ENCODE data around the gene FITM2. TPM values are rescaled to one million over a fixed set of nuclear protein-coding genes. Genes with fewer than 3 reads are reported as not detected.
"Not testable (repeated sequence)": the region's sequence is repeated elsewhere in the genome, so short reads cannot be mapped to it uniquely, and the experiment has no call there.

Gene FITM2
- total and polyA plus RNA-seq, 3 experiments from 2014 or later = 1.3 to 2.5 (median 2.4) TPM

GRCh38 chr20:44354979-44355497 is 44.0 kb upstream of the FITM2 start:
- POLR2A ChIA-PET = no interaction called here
- H3K4me1 Mint-ChIP-seq = no peaks in the 10 kb centered on the region
- no peak overlapping the region for H3K4me3 Mint-ChIP-seq
- H3K27me3 ChIP-seq (ENCODE audit: insufficient read depth, low read length, poor library complexity, severe bottlenecking) = no peaks in the 10 kb centered on the region
- H3K36me3 Mint-ChIP-seq = no peaks in the 10 kb centered on the region
- no peaks in the 10 kb centered on the region for H3K9me3 ChIP-seq (ENCODE audit: low read length)
- no peaks in the 10 kb centered on the region for H3K4me1 ChIP-seq (ENCODE audit: insufficient read depth, low read length)
- no peak overlapping the region for H3K4me3 ChIP-seq (ENCODE audit: low read length)
- H3K36me3 ChIP-seq (ENCODE audit: insufficient read depth, low read length) = no peaks in the 10 kb centered on the region
- peaks cover 0 to under 1% (median 0%) of the 10 kb centered on the region in 5 donors for H3K9me3 Mint-ChIP-seq
- H3K27ac Mint-ChIP-seq = no peak overlapping the region
- DNase-seq = no peak
- H3K27me3 Mint-ChIP-seq = peaks cover 20 to 26% of the 10 kb centered on the region in 2 donors
- no peak overlapping the region for H3K27ac ChIP-seq (ENCODE audit: low read depth, low read length)
- CTCF ChIA-PET = interaction anchor here (0.8 kb wide), 1 partner anchor 44 kb away, joined by 3 read pairs; the partner anchor contains the start of gene FITM2

- H3K27ac Mint-ChIP-seq = no peak overlapping the region
Observed at GRCh38 chr20:44350567-44350966, 39.6 kb upstream of the FITM2 start.

GRCh38 chr20:44349349-44349748 is 38.3 kb upstream of the FITM2 start:
- Histone ChIP-seq H3K4me3 (ENCODE audit: low read length) (no peak overlapping the region), H3K9me3 (ENCODE audit: low read length) (no peaks in the 10 kb centered on the region), H3K4me1 (ENCODE audit: insufficient read depth, low read length) (no peaks in the 10 kb centered on the region), H3K27ac (ENCODE audit: low read depth, low read length) (no peak overlapping the region), H3K27me3 (ENCODE audit: insufficient read depth, low read length, poor library complexity, severe bottlenecking) (no peaks in the 10 kb centered on the region), H3K36me3 (ENCODE audit: insufficient read depth, low read length) (no peaks in the 10 kb centered on the region)
- Mint-ChIP-seq H3K4me1 (no peaks in the 10 kb centered on the region), H3K9me3 (no peaks in the 10 kb centered on the region), H3K4me3 (no peak overlapping the region), H3K36me3 (no peaks in the 10 kb centered on the region), H3K27ac (no peak overlapping the region), H3K27me3 (peaks cover 11 to 19% of the 10 kb centered on the region in 2 donors)
- no peak for DNase-seq
- ChIA-PET POLR2A (no interaction called here), CTCF (no interaction called here)

More at GRCh38 chr20:44350567-44350966, 39.6 kb upstream of the FITM2 start:
- no peaks in the 10 kb centered on the region for H3K9me3 Mint-ChIP-seq
- CTCF ChIA-PET = no interaction called here
- H3K27me3 Mint-ChIP-seq = peaks cover 11 to 29% of the 10 kb centered on the region in 2 donors
- no peak overlapping the region for H3K27ac ChIP-seq (ENCODE audit: low read depth, low read length)
- no peaks in the 10 kb centered on the region for H3K36me3 Mint-ChIP-seq
- POLR2A ChIA-PET = no interaction called here
- H3K4me3 ChIP-seq (ENCODE audit: low read length) = no peak overlapping the region
- DNase-seq = no peak
- no peaks in the 10 kb centered on the region for H3K9me3 ChIP-seq (ENCODE audit: low read length)
- H3K36me3 ChIP-seq (ENCODE audit: insufficient read depth, low read length) = no peaks in the 10 kb centered on the region
- H3K4me3 Mint-ChIP-seq = no peak overlapping the region
- H3K4me1 Mint-ChIP-seq = no peaks in the 10 kb centered on the region
- H3K27me3 ChIP-seq (ENCODE audit: insufficient read depth, low read length, poor library complexity, severe bottlenecking) = no peaks in the 10 kb centered on the region
- no peaks in the 10 kb centered on the region for H3K4me1 ChIP-seq (ENCODE audit: insufficient read depth, low read length)

- Histone ChIP-seq H3K9me3 (ENCODE audit: low read length) (no peaks in the 10 kb centered on the region), H3K36me3 (ENCODE audit: insufficient read depth, low read length) (no peaks in the 10 kb centered on the region), H3K4me3 (ENCODE audit: low read length) (no peak overlapping the region), H3K4me1 (ENCODE audit: insufficient read depth, low read length) (no peaks in the 10 kb centered on the region), H3K27me3 (ENCODE audit: insufficient read depth, low read length, poor library complexity, severe bottlenecking) (no peaks in the 10 kb centered on the region), H3K27ac (ENCODE audit: low read depth, low read length) (no peak overlapping the region)
- H3K4me1 Mint-ChIP-seq = no peaks in the 10 kb centered on the region
- H3K9me3 Mint-ChIP-seq = no peaks in the 10 kb centered on the region
- H3K27ac Mint-ChIP-seq = no peak overlapping the region
- no peak for DNase-seq
- ChIA-PET POLR2A (no interaction called here), CTCF (no interaction called here)
- peak overlapping the region in 1 of 7 donors; percentile 40 for H3K4me3 Mint-ChIP-seq
- H3K27me3 Mint-ChIP-seq = peaks cover 11 to 17% of the 10 kb centered on the region in 2 donors
- H3K36me3 Mint-ChIP-seq = no peaks in the 10 kb centered on the region
Observed at GRCh38 chr20:44348168-44348659, 37.2 kb upstream of the FITM2 start.

GRCh38 chr20:44345941-44346340 is 34.9 kb upstream of the FITM2 start:
- H3K9me3 Mint-ChIP-seq, CTCF ChIA-PET: not testable (repeated sequence)

GRCh38 chr20:44345147-44345546 is 34.1 kb upstream of the FITM2 start:
- Histone ChIP-seq H3K36me3 (ENCODE audit: insufficient read depth, low read length) (no peaks in the 10 kb centered on the region), H3K27ac (ENCODE audit: low read depth, low read length) (no peak overlapping the region), H3K9me3 (ENCODE audit: low read length) (no peaks in the 10 kb centered on the region), H3K4me1 (ENCODE audit: insufficient read depth, low read length) (no peaks in the 10 kb centered on the region), H3K4me3 (ENCODE audit: low read length) (no peak overlapping the region), H3K27me3 (ENCODE audit: insufficient read depth, low read length, poor library complexity, severe bottlenecking) (no peaks in the 10 kb centered on the region)
- Mint-ChIP-seq H3K27ac (no peak overlapping the region), H3K27me3 (peaks cover 0 to 8% of the 10 kb centered on the region in 2 donors), H3K4me3 (no peak overlapping the region), H3K9me3 (no peaks in the 10 kb centered on the region), H3K36me3 (no peaks in the 10 kb centered on the region), H3K4me1 (no peaks in the 10 kb centered on the region)
- ChIA-PET POLR2A (no interaction called here), CTCF (no interaction called here)
- DNase-seq = no peak

More at GRCh38 chr20:44345941-44346340, 34.9 kb upstream of the FITM2 start:
- H3K4me1 ChIP-seq (ENCODE audit: insufficient read depth, low read length); H3K4me3 Mint-ChIP-seq; POLR2A ChIA-PET; H3K27me3 ChIP-seq (ENCODE audit: insufficient read depth, low read length, poor library complexity, severe bottlenecking); H3K9me3 ChIP-seq (ENCODE audit: low read length); H3K36me3 Mint-ChIP-seq; H3K4me1 Mint-ChIP-seq; H3K27ac ChIP-seq (ENCODE audit: low read depth, low read length); H3K4me3 ChIP-seq (ENCODE audit: low read length); H3K36me3 ChIP-seq (ENCODE audit: insufficient read depth, low read length); H3K27ac Mint-ChIP-seq; DNase-seq: not testable (repeated sequence)
- peaks cover 5 to 11% of the 10 kb centered on the region in 2 donors for H3K27me3 Mint-ChIP-seq

GRCh38 chr20:44344723-44345122 is 33.7 kb upstream of the FITM2 start:
- no peaks in the 10 kb centered on the region for H3K27me3 ChIP-seq (ENCODE audit: insufficient read depth, low read length, poor library complexity, severe bottlenecking)
- ChIA-PET POLR2A (no interaction called here), CTCF (no interaction called here)
- DNase-seq = no peak
- Mint-ChIP-seq H3K4me3 (no peak overlapping the region), H3K4me1 (no peaks in the 10 kb centered on the region), H3K27me3 (peaks cover 0 to 8% of the 10 kb centered on the region in 2 donors), H3K27ac (no peak overlapping the region), H3K36me3 (no peaks in the 10 kb centered on the region), H3K9me3 (no peaks in the 10 kb centered on the region)
- no peaks in the 10 kb centered on the region for H3K36me3 ChIP-seq (ENCODE audit: insufficient read depth, low read length)
- H3K4me1 ChIP-seq (ENCODE audit: insufficient read depth, low read length) = no peaks in the 10 kb centered on the region
- H3K4me3 ChIP-seq (ENCODE audit: low read length) = no peak overlapping the region
- H3K9me3 ChIP-seq (ENCODE audit: low read length) = no peaks in the 10 kb centered on the region
- no peak overlapping the region for H3K27ac ChIP-seq (ENCODE audit: low read depth, low read length)

GRCh38 chr20:44343162-44343675 is 32.2 kb upstream of the FITM2 start:
- no peaks in the 10 kb centered on the region for H3K9me3 Mint-ChIP-seq
- Histone ChIP-seq H3K9me3 (ENCODE audit: low read length) (no peaks in the 10 kb centered on the region), H3K27me3 (ENCODE audit: insufficient read depth, low read length, poor library complexity, severe bottlenecking) (no peaks in the 10 kb centered on the region), H3K36me3 (ENCODE audit: insufficient read depth, low read length) (no peaks in the 10 kb centered on the region), H3K4me1 (ENCODE audit: insufficient read depth, low read length) (no peaks in the 10 kb centered on the region), H3K4me3 (ENCODE audit: low read length) (no peak overlapping the region), H3K27ac (ENCODE audit: low read depth, low read length) (no peak overlapping the region)
- no peak overlapping the region for H3K27ac Mint-ChIP-seq
- POLR2A ChIA-PET = no interaction called here
- H3K27me3 Mint-ChIP-seq = peaks cover 2 to 4% of the 10 kb centered on the region in 2 donors
- DNase-seq = no peak
- H3K36me3 Mint-ChIP-seq = no peaks in the 10 kb centered on the region
- no peak overlapping the region for H3K4me3 Mint-ChIP-seq
- H3K4me1 Mint-ChIP-seq = no peaks in the 10 kb centered on the region
- CTCF ChIA-PET = no interaction called here
